Sciatic nerve (tissue), 2 donors: ENCODE data around the gene SLC39A9. TPM values are rescaled to one million over a fixed set of nuclear protein-coding genes. Genes with fewer than 3 reads are reported as not detected.
"Not testable (repeated sequence)": the region's sequence is repeated elsewhere in the genome, so short reads cannot be mapped to it uniquely, and the experiment has no call there.

Experiments used
- ATAC-seq: fragments of 200-7000 bp; cut with Tn5 transposase; one replicate; pipeline ENCODE4 v1.9.1; 2020; ENCODE audit warnings: mild to moderate bottlenecking, moderate library complexity
- DNase-seq: peaks from one replicate; pipeline ENCODE4 v3.0.0-alpha.2; 2020; ENCODE audit warnings: low spot score
- intact Hi-C: fragments of 100-400 bp; cut with DNase I; formaldehyde crosslinking; loops from one replicate; pipeline ENCODE4 v1.14.2; 2022
- total RNA-seq: library from RNA; stranded (reverse); fragmentation: NEBNext Ultra II Directional; extraction: Animal tissue kit (Norgen Biotek cat#: 25700); gene quantifications from one replicate; pipeline ENCODE4 v1.2.1, GENCODE V29; 2021
- donor health status: DM: no; HTN: no; CAD: no.
- donor health status: DM: no; HTN: no; CAD: no.

The SLC39A9 gene
- total RNA-seq, 1 donor from 2014 or later = 45.7 TPM

- no peak for DNase-seq
- no peak for ATAC-seq
- intact Hi-C loops = no loop called here
Measured at GRCh38 chr14:69366069-69366468, 32.4 kb upstream of the SLC39A9 start.

- ATAC-seq (no peak), DNase-seq (no peak)
- intact Hi-C loops = no loop called here
Measured at GRCh38 chr14:69366761-69367160, 31.7 kb upstream of the SLC39A9 start.

- intact Hi-C loops = no loop called here
- no peak for ATAC-seq
- DNase-seq = no peak
Measured at GRCh38 chr14:69368381-69368780, 30.1 kb upstream of the SLC39A9 start.

DNA sequence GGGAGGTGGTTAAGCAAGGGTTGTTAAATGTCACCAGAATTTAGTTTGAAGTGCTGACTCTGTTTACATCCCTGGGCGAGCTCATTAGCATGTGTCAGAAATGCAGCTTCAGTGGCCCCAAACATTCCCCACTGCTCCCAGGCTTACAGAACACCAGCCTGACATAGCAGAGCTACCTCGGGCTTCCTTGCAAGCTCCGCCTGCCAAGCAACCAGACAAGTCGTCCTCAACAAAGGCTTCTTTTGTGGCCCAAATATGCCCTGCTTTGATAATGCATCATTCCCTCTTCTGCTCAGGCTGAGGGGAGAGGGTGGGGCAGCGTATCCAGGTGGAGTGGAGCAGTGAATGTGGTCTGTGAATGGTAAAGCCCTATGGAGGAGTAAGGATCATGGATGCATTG, 28.4 kb upstream of the SLC39A9 start:
- ATAC-seq = no peak
- intact Hi-C loops = no loop called here
- DNase-seq = no peak

- intact Hi-C loops = no loop called here
- DNase-seq (no peak), ATAC-seq (no peak)
Measured at GRCh38 chr14:69372146-69372545, 26.3 kb upstream of the SLC39A9 start.

- intact Hi-C loops = no loop called here
- ATAC-seq = no peak
- DNase-seq = no peak
Measured at GRCh38 chr14:69373104-69373503, 25.4 kb upstream of the SLC39A9 start.

GRCh38 chr14:69374235-69374634, 24.3 kb upstream of the SLC39A9 start:
- no peak for DNase-seq
- no peak for ATAC-seq
- intact Hi-C loops = no loop called here

DNA sequence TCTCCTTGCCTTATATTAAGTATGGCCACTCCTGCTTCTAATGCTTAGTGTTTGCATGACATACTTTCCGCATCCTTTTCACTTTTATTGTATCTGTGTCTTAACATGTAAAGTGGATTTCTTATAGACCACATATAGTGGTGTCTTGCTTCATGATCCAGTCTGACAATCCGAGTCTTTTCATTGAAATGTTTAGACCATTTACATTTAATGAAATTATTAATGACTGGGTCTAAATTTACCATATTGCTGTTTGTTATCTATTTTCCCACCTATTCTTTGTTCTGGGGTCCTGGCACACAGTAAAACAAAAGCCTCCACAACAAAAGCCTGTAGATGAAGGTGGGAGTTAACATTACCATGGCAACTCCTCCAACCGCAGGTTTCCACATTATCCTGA, 23.3 kb upstream of the SLC39A9 start:
- no peak for DNase-seq
- ATAC-seq = no peak
- intact Hi-C loops = no loop called here

- intact Hi-C loops = no loop called here
- ATAC-seq (no peak), DNase-seq (no peak)
Measured at GRCh38 chr14:69375722-69376121, 22.8 kb upstream of the SLC39A9 start.

GRCh38 chr14:69376439-69376838, 22.1 kb upstream of the SLC39A9 start:
- ATAC-seq (no peak), DNase-seq (no peak)
- intact Hi-C loops = no loop called here

DNA sequence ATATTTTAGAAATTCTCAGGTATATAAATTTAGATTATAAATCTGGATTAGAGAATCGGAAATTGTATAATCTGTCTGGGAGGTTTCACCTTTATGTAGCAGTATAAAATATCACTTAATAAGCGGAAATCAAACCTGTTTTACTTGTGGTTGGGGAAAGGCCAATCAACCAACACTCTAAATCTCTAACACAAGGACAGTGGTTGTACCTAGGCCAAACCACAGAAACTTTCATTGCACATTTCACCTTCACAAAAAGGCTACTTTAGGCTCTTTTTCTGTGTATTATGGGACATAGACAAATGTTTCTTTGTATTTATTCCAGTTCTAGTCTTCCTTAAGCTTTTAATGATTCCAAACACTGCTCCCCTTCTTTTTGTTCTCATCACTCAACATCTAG, 20.2 kb upstream of the SLC39A9 start:
- ATAC-seq = no peak
- intact Hi-C loops = no loop called here
- no peak for DNase-seq

GRCh38 chr14:69387311-69387710, 11.2 kb upstream of the SLC39A9 start:
- DNase-seq (no peak), ATAC-seq (no peak)
- intact Hi-C loops = no loop called here

GRCh38 chr14:69391400-69391799, 7.1 kb upstream of the SLC39A9 start:
- intact Hi-C loops, DNase-seq, ATAC-seq: not testable (repeated sequence)

DNA sequence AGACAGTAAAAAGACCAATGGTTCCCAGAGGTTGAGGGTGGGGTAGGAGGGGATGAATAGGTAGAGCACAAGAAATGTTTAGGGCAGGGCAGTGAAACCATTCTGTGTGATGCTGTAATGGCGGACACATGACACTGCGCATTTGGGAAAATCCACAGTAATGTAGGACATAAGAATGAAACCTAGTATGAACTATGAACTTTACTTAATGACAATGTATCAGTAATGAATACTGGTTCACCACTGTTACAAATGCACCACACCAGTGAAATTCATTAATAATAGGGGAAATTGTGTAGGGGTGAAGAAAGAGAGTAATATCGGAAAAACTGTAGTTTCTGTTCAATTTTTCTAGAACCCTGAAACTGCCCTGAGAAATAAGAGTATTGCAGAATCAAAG, 6.0 kb upstream of the SLC39A9 start:
- intact Hi-C loops = no loop called here
- ATAC-seq (no peak), DNase-seq (no peak)

GRCh38 chr14:69395929-69396328, 2.6 kb upstream of the SLC39A9 start:
- intact Hi-C loops = no loop called here
- DNase-seq = no peak
- no peak for ATAC-seq

- intact Hi-C loops = no loop called here
- DNase-seq (no peak), ATAC-seq (no peak)
Measured at GRCh38 chr14:69398818-69399210, 322 bp downstream of the SLC39A9 start.

GRCh38 chr14:69399750-69400149, 1.3 kb downstream of the SLC39A9 start:
- DNase-seq (no peak), ATAC-seq (no peak)
- intact Hi-C loops = no loop called here

DNA sequence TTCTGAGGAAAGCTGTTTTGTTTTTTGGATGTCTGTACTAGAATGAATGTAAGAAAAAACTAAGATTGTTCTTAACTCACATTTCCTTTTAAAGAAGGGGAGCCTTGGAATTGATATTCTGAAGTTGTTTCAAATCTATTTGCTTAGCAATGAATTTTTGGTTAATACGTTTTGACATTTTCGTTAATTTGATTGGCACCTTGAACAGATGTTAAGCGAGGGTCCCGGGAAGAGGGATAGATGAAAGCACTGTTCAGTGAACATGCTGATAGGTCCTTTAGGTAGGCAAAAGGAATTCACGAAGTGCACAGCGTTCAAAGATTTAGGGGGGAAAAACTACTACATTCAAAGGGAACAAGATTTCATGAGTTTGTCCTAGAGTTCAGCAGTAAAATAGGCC, 1.7 kb downstream of the SLC39A9 start:
- ATAC-seq (no peak), DNase-seq (no peak)
- intact Hi-C loops = no loop called here

- intact Hi-C loops = no loop called here
- ATAC-seq (no peak), DNase-seq (no peak)
Measured at GRCh38 chr14:69401841-69402240, 3.3 kb downstream of the SLC39A9 start.

DNA sequence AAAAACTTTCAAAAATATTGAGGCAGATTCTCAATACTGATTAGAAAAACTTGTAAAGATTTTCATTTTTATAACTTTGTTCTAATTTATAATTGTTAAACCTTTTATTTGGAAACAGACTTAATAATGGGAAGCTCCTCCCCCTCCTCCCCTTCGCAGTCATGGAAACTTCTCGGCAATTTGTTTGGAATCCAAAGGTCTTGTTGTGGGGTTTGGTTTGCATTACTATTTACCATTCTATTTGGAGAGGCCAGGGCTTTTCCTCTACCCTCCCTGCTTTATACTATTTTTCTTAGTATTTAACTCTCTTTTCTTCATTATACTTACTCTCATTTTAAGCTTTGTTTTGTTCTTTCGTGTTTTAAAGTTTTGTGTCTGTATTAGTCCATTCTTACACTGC, 6.0 kb downstream of the SLC39A9 start:
- ATAC-seq (no peak), DNase-seq (no peak)
- intact Hi-C loops = no loop called here

- no peak for ATAC-seq
- DNase-seq = no peak
- intact Hi-C loops = no loop called here
Measured at GRCh38 chr14:69404883-69405282, 6.4 kb downstream of the SLC39A9 start.

- intact Hi-C loops = no loop called here
- DNase-seq (no peak), ATAC-seq (no peak)
Measured at GRCh38 chr14:69405762-69406161, 7.3 kb downstream of the SLC39A9 start.
